Activated CD4-positive, alpha-beta T cell treated with anti-CD3 and anti-CD28 coated beads for 36 hours (primary cell): Measurements from ENCODE around the gene ZMIZ1. TPM values are rescaled to one million over a fixed set of nuclear protein-coding genes. Genes with fewer than 3 reads are reported as not detected.

ENCODE experiments used
- ATAC-seq: fragments of 200-7000 bp; cut with Tn5 transposase; one replicate; pipeline ENCODE4 v1.10.0; 2021; ENCODE audit warnings: mild to moderate bottlenecking, moderate library complexity
- CTCF ChIA-PET: fragments of 350-600 bp; sonication (Branson Sonifier 250); formaldehyde crosslinking; loops from one replicate; lab custom pipeline; 2021; ENCODE audit warnings: antibody characterized with exemption; lab: Charles Lee
- POLR2A ChIA-PET: fragments of 350-600 bp; sonication (Branson Sonifier 250); formaldehyde crosslinking; loops from one replicate; lab custom pipeline; 2021; ENCODE audit warnings: antibody characterized with exemption, inconsistent platforms; lab: Charles Lee
- DNase-seq: peaks from one replicate; pipeline ENCODE4 v3.0.0-alpha.2; 2020
- H3K27ac Mint-ChIP-seq: one replicate; pipeline ENCODE4 v1.8.0; 2021; ENCODE audit warnings: mixed read lengths
- H3K27me3 Mint-ChIP-seq: one replicate; pipeline ENCODE4 v1.8.0; 2021; ENCODE audit warnings: mixed read lengths
- H3K36me3 Mint-ChIP-seq: one replicate; pipeline ENCODE4 v1.8.0; 2021; ENCODE audit warnings: low read depth, mixed read lengths
- H3K4me1 Mint-ChIP-seq: one replicate; pipeline ENCODE4 v1.8.0; 2021; ENCODE audit warnings: mixed read lengths
- H3K4me3 Mint-ChIP-seq: one replicate; pipeline ENCODE4 v1.8.0; 2021; ENCODE audit warnings: mild to moderate bottlenecking, moderate library complexity, mixed read lengths
- H3K9me3 Mint-ChIP-seq: one replicate; pipeline ENCODE4 v1.8.0; 2021; ENCODE audit warnings: low read depth, mixed read lengths
- intact Hi-C, 2 experiments: fragments of 100-400 bp; cut with DNase I in 1 of 2; cut with micrococcal nuclease in 1 of 2; formaldehyde crosslinking; loops; one replicate each; pipeline versions ENCODE4 v1.14.2 to v1.15.1; 2022 to 2024; cut with DNase I, micrococcal nuclease
- total RNA-seq, 2 experiments: library from RNA; stranded (reverse); gene quantifications; one replicate each; pipeline ENCODE4 v1.2.3, GENCODE V29; 2021

The ZMIZ1 gene
- total RNA-seq, 2 experiments from 2014 or later = 33.9 to 34.3 TPM

DNA sequence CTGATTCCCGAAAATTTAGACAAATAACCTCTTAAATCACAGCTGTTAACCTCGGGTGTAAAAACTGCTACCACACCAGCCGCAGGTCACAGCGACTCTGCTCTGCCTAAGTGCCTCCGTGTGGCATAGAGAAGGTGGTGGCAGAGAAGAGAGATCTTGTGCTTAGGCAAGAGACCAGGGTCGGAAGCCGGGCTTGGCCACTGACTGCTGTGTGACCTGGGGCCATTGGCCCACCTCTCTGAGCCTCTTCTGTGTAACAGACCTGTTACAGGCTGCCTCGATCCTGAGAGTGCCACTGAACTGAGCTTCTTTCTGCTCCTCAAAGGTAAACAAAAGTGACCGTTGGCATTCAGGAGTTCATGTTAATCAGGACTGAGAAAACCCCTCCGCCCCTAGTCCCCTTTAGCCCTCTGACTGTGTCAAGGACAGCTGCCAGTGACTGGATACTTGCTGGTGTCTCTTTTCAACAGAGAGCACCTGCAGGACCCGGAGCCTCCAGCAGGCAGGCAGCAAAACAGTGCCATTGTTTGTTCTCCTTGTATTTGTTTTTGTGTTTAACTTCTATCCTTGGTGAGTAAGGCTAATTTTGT is 36.5 kb downstream of the ZMIZ1 start:
- no peak for DNase-seq
- intact Hi-C loops = no loop called here
- ChIA-PET POLR2A (interaction anchor here (1.2 kb wide), 1 partner anchor 32 kb away, joined by 5 read pairs; no protein-coding TSS in a partner anchor), CTCF (interaction anchor here (1.4 kb wide), 1 partner anchor 14 kb away, joined by 5 read pairs; no protein-coding TSS in a partner anchor)
- H3K4me3 Mint-ChIP-seq = no peak overlapping the region
- no peaks in the 10 kb centered on the region for H3K36me3 Mint-ChIP-seq
- no peak for ATAC-seq
- no peak overlapping the region for H3K27ac Mint-ChIP-seq
- no peaks in the 10 kb centered on the region for H3K9me3 Mint-ChIP-seq
- no peaks in the 10 kb centered on the region for H3K27me3 Mint-ChIP-seq
- peaks cover 34% of the 10 kb centered on the region for H3K4me1 Mint-ChIP-seq

- intact Hi-C loops = no loop called here
These were observed 37.1 kb downstream of the ZMIZ1 start for GRCh38 chr10:79105818-79106217.

DNA sequence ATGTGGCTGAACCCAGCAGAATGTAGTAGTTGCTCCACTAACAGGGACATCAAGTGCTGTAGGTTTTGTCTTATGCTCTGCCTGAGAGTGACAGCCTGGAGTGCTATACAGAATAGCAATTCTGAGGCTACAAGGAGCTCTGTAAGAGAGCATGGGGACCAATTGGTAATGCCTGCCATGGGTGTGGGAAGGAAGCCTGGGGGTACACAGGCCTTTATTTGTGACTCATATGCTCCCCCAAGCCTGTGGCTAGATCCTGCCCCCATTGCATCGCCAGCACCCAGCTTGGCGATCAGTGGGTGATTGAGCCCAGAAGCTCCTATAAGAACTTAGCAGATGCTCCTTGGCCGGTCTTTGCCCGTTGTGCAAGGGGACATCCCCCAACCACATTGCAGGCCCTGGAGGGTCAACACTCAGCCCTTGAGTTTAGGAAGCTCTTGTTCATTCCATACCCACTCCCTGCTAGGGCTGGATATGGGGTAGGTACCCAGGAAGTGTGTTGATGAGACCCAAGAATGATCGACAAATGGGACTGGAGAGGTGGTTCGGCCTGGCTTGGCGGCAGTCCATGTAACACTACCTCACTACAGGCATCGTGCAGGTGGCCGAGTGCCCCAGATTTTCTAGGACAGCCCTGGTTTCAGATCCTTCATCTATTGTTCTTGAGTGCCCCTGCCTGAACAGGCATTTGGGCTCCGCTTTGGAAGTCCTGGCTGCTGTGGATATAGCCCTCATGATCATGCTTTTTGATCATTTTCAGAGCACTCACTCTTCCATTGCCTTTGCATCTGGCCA is 37.7 kb downstream of the ZMIZ1 start:
- Mint-ChIP-seq H3K27ac (no peak overlapping the region), H3K9me3 (no peaks in the 10 kb centered on the region), H3K4me3 (no peak overlapping the region), H3K27me3 (no peaks in the 10 kb centered on the region), H3K36me3 (no peaks in the 10 kb centered on the region), H3K4me1 (peaks cover 27% of the 10 kb centered on the region)
- ChIA-PET POLR2A (no interaction called here), CTCF (interaction anchor here (0.6 to 1.4 kb wide), 2 partner anchors 16 to 77 kb away, joined by 3 to 5 read pairs; no protein-coding TSS in a partner anchor)
- intact Hi-C loops = no loop called here
- ATAC-seq = no peak
- no peak for DNase-seq

More at GRCh38 chr10:79105818-79106217, 37.1 kb downstream of the ZMIZ1 start:
- Mint-ChIP-seq H3K36me3 (no peaks in the 10 kb centered on the region), H3K27ac (no peak overlapping the region), H3K9me3 (no peaks in the 10 kb centered on the region), H3K4me1 (peaks cover 31% of the 10 kb centered on the region), H3K4me3 (no peak overlapping the region), H3K27me3 (no peaks in the 10 kb centered on the region)
- no peak for DNase-seq
- CTCF ChIA-PET = interaction anchor here (0.6 to 1.4 kb wide), 2 partner anchors 15 to 77 kb away, joined by 3 to 5 read pairs; no protein-coding TSS in a partner anchor
- no peak for ATAC-seq
- POLR2A ChIA-PET = no interaction called here

- CTCF ChIA-PET = interaction anchor here (0.9 kb wide), 1 partner anchor 15 kb away, joined by 3 read pairs; no protein-coding TSS in a partner anchor
- intact Hi-C loops = no loop called here
- DNase-seq = no peak
These were observed 39.0 kb downstream of the ZMIZ1 start for GRCh38 chr10:79107736-79108264.

DNA sequence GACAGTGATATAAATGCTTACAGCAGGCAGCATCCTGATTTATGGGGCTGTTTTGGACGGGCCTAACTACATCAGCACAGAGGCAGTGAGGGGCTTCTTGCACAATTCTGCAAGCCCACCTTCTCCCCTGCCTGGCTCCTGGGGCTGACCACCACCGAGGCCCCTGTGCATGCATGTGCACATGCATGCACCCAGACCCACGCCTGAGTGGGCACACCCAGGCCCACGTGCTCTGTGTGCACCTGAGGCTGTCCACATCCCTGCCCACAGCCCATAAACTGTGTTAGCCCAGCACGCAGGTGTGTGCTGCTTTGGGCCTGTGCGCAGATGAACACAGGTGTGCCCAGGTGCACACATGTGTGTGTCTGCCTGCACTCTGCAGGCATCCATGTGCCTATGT is 40.0 kb downstream of the ZMIZ1 start:
- H3K27me3 Mint-ChIP-seq = no peaks in the 10 kb centered on the region
- CTCF ChIA-PET = interaction anchor here (0.9 kb wide), 1 partner anchor 14 kb away, joined by 3 read pairs; no protein-coding TSS in a partner anchor

More at GRCh38 chr10:79107736-79108264, 39.0 kb downstream of the ZMIZ1 start:
- H3K9me3 Mint-ChIP-seq = no peaks in the 10 kb centered on the region
- peaks cover 15% of the 10 kb centered on the region for H3K4me1 Mint-ChIP-seq
- no peak for ATAC-seq
- no peak overlapping the region for H3K4me3 Mint-ChIP-seq
- no peak overlapping the region for H3K27ac Mint-ChIP-seq
- POLR2A ChIA-PET = no interaction called here
- no peaks in the 10 kb centered on the region for H3K27me3 Mint-ChIP-seq
- H3K36me3 Mint-ChIP-seq = no peaks in the 10 kb centered on the region

GRCh38 chr10:79111427-79111826 is 42.7 kb downstream of the ZMIZ1 start:
- H3K4me3 Mint-ChIP-seq = no peak overlapping the region
- ChIA-PET CTCF (no interaction called here), POLR2A (no interaction called here)
- H3K27ac Mint-ChIP-seq = no peak overlapping the region
- no peak for ATAC-seq
- intact Hi-C loops = no loop called here
- H3K36me3 Mint-ChIP-seq = no peaks in the 10 kb centered on the region
- H3K4me1 Mint-ChIP-seq = peaks cover 25% of the 10 kb centered on the region
- DNase-seq = no peak
- no peaks in the 10 kb centered on the region for H3K9me3 Mint-ChIP-seq
- H3K27me3 Mint-ChIP-seq = no peaks in the 10 kb centered on the region

More for the DNA sequence above, 40.0 kb downstream of the ZMIZ1 start:
- intact Hi-C loops = no loop called here
- H3K4me3 Mint-ChIP-seq = no peak overlapping the region
- H3K4me1 Mint-ChIP-seq = peaks cover 13% of the 10 kb centered on the region
- H3K9me3 Mint-ChIP-seq = no peaks in the 10 kb centered on the region
- no peaks in the 10 kb centered on the region for H3K36me3 Mint-ChIP-seq
- no peak for DNase-seq
- ATAC-seq = no peak
- POLR2A ChIA-PET = no interaction called here
- H3K27ac Mint-ChIP-seq = no peak overlapping the region

DNA sequence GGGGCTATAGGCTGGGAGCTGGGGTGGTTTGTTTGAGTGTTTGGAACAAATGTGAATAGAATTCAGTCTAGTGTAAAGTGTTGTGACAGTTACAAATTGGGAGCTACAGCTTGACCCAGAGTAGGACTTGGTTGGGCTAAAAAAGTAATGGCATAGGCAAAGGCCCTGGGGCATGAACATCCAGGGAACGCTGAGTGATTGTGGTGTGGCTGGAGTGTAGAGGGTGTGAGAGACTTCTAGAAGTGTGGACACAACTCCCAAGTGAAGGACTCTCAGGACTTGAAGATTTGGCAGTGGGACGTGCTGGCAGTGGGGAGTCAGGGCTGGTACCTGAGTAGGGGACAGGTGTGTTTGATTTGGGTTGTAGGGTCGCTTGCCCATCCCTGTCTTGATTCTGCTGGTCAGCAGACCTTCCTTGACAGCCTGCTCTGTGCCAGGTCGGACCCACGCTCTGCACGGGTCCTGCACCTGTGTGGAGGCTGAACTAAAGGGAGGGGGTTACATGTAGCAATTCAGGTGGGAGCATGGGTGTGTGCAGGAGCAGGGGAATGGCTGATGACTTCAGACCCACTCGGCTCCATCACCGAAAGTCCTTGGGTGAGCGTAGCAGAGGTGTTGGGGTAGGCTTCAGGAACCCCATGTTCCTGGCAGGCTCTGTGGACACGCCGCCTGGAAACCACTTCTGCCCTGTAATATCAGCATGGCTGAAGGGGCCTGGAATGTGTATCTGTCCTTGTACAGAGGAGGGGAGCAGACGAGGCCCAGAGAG is 43.3 kb downstream of the ZMIZ1 start:
- no peaks in the 10 kb centered on the region for H3K9me3 Mint-ChIP-seq
- ChIA-PET POLR2A (no interaction called here), CTCF (interaction anchor here (2.0 kb wide), 1 partner anchor 83 kb away, joined by 4 read pairs; no protein-coding TSS in a partner anchor)
- H3K36me3 Mint-ChIP-seq = no peaks in the 10 kb centered on the region
- no peaks in the 10 kb centered on the region for H3K27me3 Mint-ChIP-seq
- ATAC-seq (no peak), DNase-seq (no peak)
- H3K27ac Mint-ChIP-seq = no peak overlapping the region
- H3K4me1 Mint-ChIP-seq = peaks cover 25% of the 10 kb centered on the region
- intact Hi-C loops = no loop called here
- no peak overlapping the region for H3K4me3 Mint-ChIP-seq

GRCh38 chr10:79112881-79113431 is 44.2 kb downstream of the ZMIZ1 start:
- H3K27ac Mint-ChIP-seq = no peak overlapping the region
- peaks cover 25% of the 10 kb centered on the region for H3K4me1 Mint-ChIP-seq
- ChIA-PET CTCF (interaction anchor here (2.0 kb wide), 1 partner anchor 82 kb away, joined by 4 read pairs; no protein-coding TSS in a partner anchor), POLR2A (no interaction called here)
- ATAC-seq = peak; percentile 33
- H3K4me3 Mint-ChIP-seq = no peak overlapping the region
- DNase-seq = no peak
- no peaks in the 10 kb centered on the region for H3K27me3 Mint-ChIP-seq
- no peaks in the 10 kb centered on the region for H3K9me3 Mint-ChIP-seq
- intact Hi-C loops = no loop called here
- H3K36me3 Mint-ChIP-seq = no peaks in the 10 kb centered on the region

DNA sequence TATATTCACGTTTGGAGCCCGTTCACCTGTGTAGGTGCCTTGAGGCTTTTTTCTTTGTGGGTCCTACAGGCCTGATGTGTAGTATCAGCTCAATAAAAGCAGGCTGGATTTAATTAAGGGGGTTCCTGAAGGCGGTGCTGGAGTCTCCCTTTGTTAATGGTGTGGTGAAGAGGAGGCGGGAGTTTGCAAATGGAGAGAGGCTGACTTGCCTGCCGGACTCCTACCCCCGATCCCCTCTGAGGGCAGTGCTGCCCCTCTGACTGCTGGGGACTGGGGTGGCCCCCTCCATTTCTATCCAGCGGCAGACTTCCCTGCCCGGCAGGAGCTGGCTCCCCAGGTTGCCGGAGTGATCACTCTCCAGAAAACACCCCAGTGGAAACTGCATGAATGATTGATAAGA is 45.1 kb downstream of the ZMIZ1 start:
- ChIA-PET POLR2A (no interaction called here), CTCF (interaction anchor here (0.7 to 2.0 kb wide), 2 partner anchors 10 to 81 kb away, joined by 3 to 4 read pairs; no protein-coding TSS in a partner anchor)
- no peaks in the 10 kb centered on the region for H3K9me3 Mint-ChIP-seq
- H3K4me1 Mint-ChIP-seq = peaks cover 25% of the 10 kb centered on the region
- H3K36me3 Mint-ChIP-seq = no peaks in the 10 kb centered on the region
- no peak overlapping the region for H3K27ac Mint-ChIP-seq
- no peak overlapping the region for H3K4me3 Mint-ChIP-seq
- no peak for ATAC-seq
- no peaks in the 10 kb centered on the region for H3K27me3 Mint-ChIP-seq
- DNase-seq = no peak
- intact Hi-C loops = no loop called here

- H3K27me3 Mint-ChIP-seq = no peaks in the 10 kb centered on the region
- no peaks in the 10 kb centered on the region for H3K9me3 Mint-ChIP-seq
- no peaks in the 10 kb centered on the region for H3K36me3 Mint-ChIP-seq
- no peak overlapping the region for H3K4me3 Mint-ChIP-seq
- H3K4me1 Mint-ChIP-seq = peaks cover 25% of the 10 kb centered on the region
- no peak overlapping the region for H3K27ac Mint-ChIP-seq
- DNase-seq = no peak
- CTCF ChIA-PET = no interaction called here
- ATAC-seq = no peak
- POLR2A ChIA-PET = no interaction called here
- intact Hi-C loops = no loop called here
These were observed 46.5 kb downstream of the ZMIZ1 start for GRCh38 chr10:79115302-79115701.

DNA sequence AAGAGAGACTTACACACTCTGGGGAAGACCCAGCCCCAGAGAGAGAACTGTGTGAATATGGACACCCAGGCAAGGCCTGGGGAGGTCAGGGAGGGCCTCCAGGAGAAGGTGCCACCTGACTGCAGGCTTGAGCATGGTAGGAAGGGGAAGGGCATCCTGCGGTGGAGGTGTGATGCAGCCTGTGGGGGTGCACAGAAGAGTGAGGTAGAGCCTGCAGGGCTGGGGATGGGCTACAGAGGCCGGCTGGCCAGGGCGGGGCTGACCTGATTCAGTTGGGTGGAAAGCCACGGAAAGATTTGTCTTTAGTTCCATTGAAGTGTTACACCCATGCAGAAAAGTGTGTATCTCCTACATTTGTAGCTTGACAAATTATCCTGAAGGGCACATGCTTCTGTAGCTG is 47.6 kb downstream of the ZMIZ1 start:
- POLR2A ChIA-PET = no interaction called here
- no peak for ATAC-seq
- Mint-ChIP-seq H3K36me3 (no peaks in the 10 kb centered on the region), H3K4me3 (no peak overlapping the region), H3K9me3 (no peaks in the 10 kb centered on the region), H3K27ac (no peak overlapping the region), H3K4me1 (peaks cover 25% of the 10 kb centered on the region), H3K27me3 (no peaks in the 10 kb centered on the region)
- no peak for DNase-seq
- CTCF ChIA-PET = no interaction called here
- intact Hi-C loops = no loop called here
